GM20431 (cell line): ENCODE measurements around the gene SIDT1.

Source experiments
- in situ Hi-C: fragments of 300-500 bp; cut with MseI, MboI; formaldehyde crosslinking; loops from one replicate; pipeline ENCODE4 v1.15.0; 2020; ENCODE audit warnings: low sequenced_read_pairs; ENCODE audit not compliant: unreplicated experiment

The SIDT1 gene

GRCh38 chr3:113541519-113541918 lies 9.2 kb downstream of the SIDT1 start:
- in situ Hi-C loops: no loop called here

DNA sequence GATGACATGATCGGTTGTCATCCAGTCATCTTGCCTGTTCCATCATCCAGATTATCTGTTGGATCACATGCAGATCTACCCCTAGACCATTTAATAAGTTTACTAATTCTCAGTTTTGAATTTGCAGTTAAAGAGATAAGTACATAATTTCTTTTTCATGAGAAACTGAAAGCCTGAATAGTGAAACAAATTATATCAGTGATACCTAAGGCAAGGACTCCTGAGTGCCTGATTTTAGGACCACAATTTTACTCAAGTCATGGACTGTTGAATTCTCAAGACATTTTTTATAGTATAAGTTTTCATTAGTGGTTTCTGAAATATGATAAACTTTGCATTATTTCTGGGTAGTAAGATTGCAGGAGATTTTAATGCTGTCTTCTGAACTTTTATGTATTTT lies 13.2 kb downstream of the SIDT1 start:
- in situ Hi-C loops: no loop called here

- in situ Hi-C loops: no loop called here
Measured at GRCh38 chr3:113546414-113546893, 14.1 kb downstream of the SIDT1 start.

DNA sequence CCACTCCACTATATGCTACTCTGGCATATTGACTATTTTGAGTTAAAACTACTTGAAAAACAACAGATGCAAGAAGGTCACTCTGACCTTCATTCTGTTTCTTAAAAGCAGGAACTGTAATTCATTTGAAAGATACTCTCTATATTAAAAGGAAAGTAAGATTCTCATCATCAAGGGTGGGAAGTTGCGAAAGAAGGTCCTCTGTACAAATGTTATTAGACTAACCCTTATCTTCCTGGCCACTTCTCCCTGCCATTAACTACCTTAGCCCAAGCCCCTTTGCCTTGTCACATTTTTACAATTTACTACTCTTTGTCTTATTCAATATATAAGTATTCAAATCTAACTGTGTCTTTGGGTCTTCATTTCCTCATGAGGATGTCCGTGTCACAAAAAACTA lies 16.1 kb downstream of the SIDT1 start:
- in situ Hi-C loops: no loop called here

- in situ Hi-C loops: no loop called here
Measured at GRCh38 chr3:113551820-113552219, 19.5 kb downstream of the SIDT1 start.

DNA sequence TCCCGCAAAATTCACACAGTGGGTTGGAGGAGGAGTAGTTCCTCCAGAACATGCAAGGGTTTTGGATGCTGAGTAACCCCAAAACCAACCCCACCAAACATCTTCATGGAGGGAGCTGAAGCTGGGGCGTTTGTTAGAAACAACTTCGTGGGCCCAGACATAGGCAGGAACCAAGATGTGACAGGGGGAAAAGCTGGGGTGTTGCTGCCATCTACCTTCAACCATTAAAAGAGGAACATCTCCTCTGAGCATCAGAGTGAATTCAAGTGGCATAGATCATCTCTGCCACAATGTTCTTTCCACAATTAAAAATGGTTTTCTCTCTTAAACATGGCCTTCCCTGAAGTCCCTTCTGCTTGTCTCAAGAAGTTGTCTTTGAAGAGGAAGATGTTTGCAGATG lies 20.5 kb downstream of the SIDT1 start:
- in situ Hi-C loops: no loop called here

GRCh38 chr3:113555138-113555537 lies 22.8 kb downstream of the SIDT1 start:
- in situ Hi-C loops: no loop called here

GRCh38 chr3:113556316-113556945 lies 24.1 kb downstream of the SIDT1 start:
- in situ Hi-C loops: no loop called here

GRCh38 chr3:113556946-113557335 lies 24.6 kb downstream of the SIDT1 start:
- in situ Hi-C loops: no loop called here

DNA sequence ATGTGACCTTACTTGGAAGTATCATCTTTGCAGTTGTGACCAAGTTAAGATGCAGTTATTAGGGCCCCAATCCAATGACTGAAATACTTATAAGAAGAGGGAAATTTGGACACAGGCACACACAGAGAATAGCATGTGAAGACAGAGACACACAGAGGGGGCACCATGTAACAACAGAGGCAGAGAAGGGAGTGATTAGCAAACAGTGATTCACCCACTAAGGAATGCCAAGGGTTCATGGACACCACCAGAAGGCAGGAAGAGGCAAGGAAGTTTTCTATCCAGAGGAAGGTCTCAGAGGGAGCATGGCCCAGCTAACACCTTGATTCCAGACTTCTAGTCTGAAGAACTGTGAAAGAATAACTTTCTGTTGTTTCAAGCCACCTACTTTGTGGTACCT lies 25.0 kb downstream of the SIDT1 start:
- in situ Hi-C loops: no loop called here

GRCh38 chr3:113559009-113559408 lies 26.7 kb downstream of the SIDT1 start:
- in situ Hi-C loops: no loop called here

DNA sequence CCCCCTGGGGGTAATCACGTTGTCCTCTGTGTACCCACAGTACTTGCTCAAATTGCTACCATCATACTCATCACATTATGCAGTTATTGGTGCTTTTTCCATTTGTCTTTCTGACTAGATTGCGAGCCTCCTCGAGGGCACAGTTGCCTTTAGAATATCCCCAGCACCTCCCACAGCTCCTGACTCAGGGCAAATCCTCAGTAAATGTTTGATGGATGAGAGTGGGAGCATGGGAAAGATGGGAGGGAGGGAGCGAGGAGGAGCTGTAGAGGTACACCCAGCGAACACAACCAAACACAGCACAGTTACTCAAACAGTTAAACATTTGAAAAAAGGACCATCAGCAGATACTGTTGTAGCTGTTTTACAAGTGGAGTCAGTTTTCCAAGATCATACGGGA lies 27.9 kb downstream of the SIDT1 start:
- in situ Hi-C loops: no loop called here

DNA sequence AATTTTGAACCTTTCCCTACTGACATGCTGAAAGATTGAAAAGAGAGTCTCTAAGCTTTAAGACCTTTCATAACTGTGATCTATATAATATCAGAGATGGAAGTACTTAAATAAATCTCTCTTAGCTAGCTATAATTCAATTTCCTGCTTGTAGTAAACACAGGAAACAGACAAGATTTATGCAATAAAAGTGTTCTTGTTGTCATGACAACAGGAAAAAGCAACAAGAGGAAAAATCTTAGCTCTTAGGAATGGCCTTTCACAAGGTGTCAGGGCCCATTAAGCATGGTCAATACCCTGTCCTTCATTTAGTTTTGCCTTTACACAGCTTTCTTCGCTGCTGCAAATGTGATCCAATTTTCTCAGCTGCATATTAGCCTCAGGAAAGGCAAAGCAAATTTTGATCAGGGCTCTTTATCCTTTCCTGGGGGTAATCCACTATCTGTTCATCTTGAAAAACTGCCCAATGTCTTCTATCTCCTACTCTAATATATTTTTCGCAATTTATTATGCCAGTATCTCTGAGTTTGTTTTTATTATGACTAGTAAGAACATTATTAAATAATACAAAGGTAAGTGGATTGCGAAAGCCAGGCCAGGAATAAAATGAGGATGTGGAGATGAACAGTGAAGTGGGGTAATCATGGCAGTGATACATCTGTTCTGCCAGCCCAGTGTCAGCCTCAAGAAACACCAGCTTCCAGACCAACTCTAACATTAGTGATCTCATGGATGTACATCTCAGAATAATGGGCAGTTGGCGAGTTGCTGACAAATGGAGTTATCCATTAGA lies 28.7 kb downstream of the SIDT1 start:
- in situ Hi-C loops: no loop called here

DNA sequence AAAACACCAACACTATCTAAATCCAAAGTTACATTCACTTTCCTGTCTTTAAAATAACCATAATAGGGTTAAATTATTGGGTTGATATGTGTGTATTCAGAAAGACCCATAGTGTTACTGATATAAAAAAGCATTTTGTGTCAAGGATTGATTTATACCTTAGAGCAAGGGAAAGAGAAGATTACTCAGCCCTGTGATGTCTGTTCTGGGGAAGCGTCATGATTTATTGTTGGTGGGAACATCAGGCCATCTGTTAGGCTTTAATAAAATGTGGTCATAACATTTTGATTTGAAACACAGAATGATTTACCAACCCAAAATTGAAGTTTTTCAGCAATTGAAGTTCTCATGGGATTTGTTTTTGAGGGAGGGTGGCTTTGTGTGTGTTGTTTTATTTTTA lies 33.2 kb downstream of the SIDT1 start:
- in situ Hi-C loops: no loop called here

GRCh38 chr3:113570158-113570557 lies 37.8 kb downstream of the SIDT1 start:
- in situ Hi-C loops: no loop called here

DNA sequence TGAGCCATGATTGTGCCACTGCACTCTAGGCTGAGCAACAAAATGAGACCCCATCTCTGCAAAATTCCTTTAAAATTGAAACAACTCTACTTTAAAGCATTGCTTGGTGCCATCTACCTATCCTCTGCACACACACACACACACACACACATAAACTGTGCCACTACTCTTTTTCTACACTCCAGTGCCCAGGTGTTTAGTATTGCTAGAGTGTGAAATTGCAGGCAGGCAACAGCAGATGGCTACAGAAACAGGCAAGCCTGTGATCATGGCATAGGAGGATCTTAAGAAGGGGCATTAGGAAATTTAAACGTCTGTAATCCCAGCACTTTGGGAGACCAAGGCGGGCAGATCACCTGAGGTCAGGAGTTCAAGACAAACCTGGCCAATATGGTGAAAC lies 39.0 kb downstream of the SIDT1 start:
- in situ Hi-C loops: no loop called here

GRCh38 chr3:113573728-113574127 lies 41.4 kb downstream of the SIDT1 start:
- in situ Hi-C loops: no loop called here

DNA sequence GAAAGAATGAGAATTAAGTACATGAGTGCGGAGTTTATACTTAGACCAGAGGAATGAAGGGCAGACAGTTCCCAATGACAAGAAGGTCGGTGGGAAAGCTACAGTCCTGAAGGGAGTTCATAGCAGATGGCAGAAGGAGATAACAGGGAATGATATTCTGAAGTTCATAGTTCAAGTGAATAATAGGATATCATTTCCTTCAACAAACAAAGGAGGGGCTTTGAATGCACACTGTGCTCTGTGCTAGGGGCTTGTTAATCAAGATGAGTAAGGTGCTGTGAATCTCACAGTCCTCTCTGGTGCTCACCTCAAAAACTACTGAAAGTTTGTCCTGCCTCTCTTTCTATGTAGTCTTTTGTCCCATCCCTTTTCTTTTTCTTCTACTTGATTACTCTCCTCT lies 41.9 kb downstream of the SIDT1 start:
- in situ Hi-C loops: no loop called here

DNA sequence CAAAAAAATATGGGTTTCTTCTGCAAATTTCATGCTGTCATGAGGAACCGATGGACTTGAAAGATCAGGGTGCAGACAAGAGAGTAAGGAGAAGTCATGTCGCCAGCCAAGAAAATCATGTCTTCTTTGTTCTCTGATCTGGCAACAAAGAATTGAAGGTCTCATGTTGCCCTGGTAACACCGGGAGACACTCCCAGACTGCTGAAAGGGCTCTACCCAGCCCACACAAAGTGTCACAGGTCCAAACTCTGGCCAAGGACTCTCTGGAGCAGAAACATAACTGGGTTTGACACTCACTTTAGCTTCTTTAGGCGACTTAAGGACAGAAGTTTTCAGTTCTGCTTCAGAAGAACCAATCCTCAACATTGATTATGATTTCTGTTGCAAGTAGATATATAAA lies 42.9 kb downstream of the SIDT1 start:
- in situ Hi-C loops: no loop called here

GRCh38 chr3:113585228-113585627 lies 52.9 kb downstream of the SIDT1 start:
- in situ Hi-C loops: no loop called here

DNA sequence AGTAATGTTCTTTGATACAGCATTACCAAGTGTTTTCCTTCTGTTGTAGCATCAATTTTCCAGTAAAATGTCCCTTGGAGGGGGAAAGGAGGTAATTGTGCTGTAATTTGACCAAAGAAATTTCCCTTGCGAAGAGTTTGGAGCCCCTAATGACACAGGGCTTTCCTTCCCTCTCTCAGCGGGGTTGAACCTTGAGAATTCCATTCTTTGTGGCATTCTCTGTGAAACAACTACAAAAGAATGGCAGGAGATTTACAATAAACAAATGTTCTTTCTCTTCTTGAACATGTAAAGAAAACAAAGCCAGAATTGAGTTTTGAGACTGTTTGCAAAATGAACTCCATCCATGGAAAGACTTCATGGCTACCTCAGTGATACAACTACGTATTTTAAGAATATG lies 53.4 kb downstream of the SIDT1 start:
- in situ Hi-C loops: no loop called here

DNA sequence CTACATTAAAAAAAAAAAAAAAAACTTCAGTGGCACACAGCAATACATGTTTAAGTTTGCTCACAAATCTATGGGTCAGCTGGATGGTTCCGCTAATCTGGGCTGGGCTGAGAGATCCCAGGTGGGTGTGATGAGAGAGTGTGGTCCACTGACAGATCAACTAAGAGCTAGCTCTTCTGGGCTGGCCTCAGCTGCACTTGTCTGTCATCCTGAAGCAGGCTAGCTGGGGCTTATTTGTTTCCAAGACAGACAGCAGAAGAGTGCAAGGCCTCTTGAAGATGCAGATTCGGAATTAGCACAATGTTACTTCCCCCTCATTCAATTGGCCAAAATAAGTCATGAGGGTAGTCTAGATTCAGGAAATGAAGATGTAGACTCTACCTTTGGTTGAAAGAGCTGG lies 56.5 kb downstream of the SIDT1 start:
- in situ Hi-C loops: no loop called here
